CD4-positive, alpha-beta T cell treated with Interleukin-4 for 4 hours (primary cell): ENCODE data around the gene RASSF5.

Experiments used
- DNase-seq: peaks from one replicate; pipeline ENCODE4 v3.0.0-alpha.2; 2020

The RASSF5 gene

DNA sequence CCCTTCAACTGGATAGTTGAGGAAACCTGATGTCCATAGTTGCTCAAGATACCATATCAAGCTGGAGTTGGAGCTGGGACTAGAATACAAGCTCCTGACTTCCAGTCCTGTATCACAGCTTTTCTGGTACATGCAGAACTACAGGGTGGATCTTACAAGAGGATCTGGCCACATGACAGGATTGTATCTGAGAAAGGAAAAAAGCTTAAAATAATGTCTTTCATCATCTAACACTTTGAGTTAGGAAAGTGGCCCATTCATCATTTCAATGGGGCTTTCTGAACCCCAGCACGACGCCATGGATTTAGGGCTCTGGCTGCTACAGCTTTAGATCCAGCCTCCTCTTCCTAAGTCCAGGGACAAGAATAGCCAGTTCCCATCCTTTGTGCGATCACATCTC, 46.9 kb downstream of the RASSF5 start:
- no peak for DNase-seq

GRCh38 chr1:206554701-206555472, 47.6 kb downstream of the RASSF5 start:
- DNase-seq, result no peak

DNA sequence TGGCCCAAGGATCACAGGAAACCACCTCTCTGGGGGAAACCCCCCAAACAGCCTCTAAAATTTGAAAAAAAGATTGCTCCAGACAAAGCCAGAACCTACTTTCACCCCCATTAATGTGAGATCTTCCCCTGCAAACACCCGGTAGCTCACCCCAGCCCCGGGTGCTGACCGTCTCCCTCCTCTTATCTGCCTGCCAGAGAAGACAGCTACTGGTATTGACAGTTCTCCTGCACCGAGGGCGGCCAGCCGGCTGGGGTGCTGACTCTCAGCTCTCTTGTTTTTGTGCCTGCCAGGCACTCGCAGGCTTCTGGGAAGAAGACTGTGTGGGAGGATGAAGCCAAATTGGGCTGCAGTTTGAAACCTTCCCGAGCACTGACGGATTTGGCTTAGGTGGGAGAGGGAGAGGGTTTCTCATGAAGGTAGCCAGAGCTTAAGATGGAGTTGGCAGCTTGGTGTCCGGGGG, 48.2 kb downstream of the RASSF5 start:
- DNase-seq, result peak; percentile 58

- peak; percentile 52 for DNase-seq
These were observed 48.9 kb downstream of the RASSF5 start for GRCh38 chr1:206556047-206556749.

GRCh38 chr1:206556750-206557635, 49.7 kb downstream of the RASSF5 start:
- peak; percentile 87 for DNase-seq

DNA sequence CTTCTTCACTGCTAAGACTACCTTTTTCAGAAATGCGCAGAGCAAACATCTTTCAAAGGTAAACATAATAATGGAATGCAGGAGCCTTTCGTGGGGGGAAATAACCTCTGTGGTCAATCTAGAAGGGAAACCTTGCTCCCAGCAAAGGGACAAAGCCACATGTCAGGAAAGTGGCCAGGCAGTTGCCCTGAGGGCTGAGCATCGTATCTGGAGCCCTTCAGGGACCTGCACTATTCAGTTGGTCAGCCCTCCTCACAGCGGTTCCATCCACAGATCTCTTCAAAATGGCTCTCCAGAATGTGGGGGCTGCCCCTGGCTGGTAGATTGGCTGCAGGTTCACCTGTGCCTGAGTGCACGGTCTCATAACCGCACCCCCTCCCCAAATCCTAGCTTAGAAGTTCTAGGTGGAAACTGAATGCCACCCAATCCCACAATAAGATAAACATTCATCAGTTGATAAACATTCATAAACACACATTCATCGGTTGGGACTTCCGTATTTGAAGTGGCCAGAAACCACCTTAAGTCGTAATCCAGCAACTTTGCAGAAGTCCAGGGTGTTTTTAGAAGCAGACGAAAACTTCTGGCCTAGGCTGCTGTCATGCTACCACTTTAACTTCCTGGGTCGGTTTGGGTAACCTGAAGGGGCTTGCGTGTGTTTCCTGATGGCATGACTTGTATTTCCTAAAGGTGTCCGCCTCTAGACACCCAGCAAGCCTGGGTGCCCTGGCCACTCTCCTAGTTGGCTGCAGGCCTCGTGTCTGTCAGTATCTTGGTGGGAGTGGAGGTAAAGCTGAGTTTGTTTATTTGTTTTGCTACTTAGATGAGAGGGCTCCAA, 50.5 kb downstream of the RASSF5 start:
- DNase-seq, result peak; percentile 52

DNA sequence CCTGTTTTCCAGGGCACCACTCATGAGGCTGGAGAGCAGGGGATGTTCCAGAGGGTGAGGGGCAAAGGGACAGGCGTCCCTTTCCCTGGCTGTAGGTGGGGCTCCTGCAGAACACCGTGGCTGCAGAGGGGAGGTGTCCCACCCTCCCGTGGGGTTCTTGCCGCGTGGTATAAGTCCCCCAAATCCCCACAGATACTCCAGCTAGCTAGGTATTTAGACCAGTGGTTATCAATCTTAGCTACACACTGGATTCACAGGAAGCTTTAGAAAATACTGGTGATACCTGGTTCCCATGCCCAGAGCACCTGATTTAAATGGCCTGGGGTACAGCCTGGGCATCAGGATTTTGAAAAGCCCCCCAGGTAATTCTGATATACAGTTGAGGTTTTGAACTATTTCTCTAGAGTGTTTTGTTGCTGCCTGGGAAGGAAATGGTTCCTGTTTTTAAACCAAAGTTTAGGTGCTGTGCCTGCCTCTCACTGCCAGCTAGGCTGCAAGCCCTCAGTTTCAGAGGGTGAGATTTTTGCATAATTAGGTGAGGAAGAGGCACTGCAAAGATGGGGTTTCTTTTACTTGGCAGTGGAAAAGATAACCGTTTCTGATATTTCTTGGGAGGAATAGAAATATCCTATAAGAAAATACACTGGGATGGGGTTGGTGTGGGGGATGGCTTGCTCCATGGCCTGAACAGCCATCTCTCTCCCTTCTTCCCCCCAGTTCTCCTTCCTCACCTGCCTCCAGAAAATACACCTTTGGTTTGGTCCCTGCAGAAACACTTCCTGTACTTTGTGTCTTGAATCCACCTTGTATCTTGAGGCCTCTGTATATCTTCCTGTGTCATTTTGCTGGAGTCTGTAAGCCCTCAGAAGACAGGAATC, 51.7 kb downstream of the RASSF5 start:
- peak; percentile 27 for DNase-seq

GRCh38 chr1:206559672-206559995, 52.3 kb downstream of the RASSF5 start:
- DNase-seq, result no peak

GRCh38 chr1:206560007-206560716, 52.8 kb downstream of the RASSF5 start:
- no peak for DNase-seq

DNA sequence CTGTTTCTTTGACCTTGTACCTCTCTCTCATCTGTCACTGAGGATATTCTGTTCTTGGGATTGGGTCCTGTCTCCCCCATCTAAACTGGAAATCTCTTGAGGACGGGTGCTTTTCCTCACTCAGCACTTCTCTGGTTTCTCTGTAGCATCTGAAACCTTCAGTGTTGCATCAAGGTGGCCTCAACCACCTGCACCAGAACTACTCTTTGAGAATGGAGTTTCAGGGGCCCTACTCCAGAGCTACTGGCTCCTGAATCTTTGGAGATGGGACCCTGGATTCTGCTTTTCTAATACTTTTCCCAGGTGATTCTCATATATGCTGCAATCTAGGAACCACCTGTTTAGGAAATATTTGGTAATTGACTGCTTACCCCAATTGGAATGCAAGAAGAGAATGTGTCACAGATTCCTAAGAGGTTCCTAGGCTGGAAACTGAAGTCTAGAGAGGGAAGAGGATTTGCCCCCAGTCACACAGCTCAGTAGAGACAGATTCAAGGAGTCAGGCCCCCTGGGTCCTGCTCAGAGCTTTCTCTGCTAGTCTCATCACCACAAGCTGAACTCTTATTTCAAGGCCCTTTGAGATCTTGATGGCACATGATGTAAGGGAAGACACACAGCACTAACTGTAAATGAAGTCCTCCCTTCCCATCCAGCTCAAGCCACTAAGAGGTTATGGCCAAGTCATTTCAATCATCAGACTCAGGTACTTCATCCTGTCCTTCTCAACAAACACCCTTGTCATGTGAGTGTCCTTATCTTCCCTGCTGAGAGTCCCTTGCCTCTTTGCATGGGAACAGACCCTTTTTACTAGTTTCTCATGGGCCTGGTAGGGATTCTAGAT, 56.3 kb downstream of the RASSF5 start:
- no peak for DNase-seq

DNA sequence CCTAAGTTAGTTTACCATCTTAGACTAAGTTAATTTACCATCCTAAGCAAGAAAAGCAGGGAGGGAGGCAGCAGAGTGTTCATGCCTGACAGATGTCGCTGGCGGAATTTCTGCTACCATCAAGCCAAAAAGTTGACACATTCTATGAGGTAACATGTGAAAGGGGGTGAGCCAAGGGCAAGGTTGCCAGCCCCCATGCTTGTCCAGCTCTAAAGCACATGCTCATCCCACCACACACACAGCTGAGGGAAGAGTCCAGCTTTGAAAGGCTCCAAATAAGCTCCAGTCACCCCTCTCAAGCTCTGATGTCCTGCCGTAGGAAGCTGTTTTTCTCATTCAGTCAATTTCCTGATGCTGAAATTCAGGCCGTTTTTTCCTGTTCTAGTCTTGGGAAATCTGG, 58.7 kb downstream of the RASSF5 start:
- no peak for DNase-seq

DNA sequence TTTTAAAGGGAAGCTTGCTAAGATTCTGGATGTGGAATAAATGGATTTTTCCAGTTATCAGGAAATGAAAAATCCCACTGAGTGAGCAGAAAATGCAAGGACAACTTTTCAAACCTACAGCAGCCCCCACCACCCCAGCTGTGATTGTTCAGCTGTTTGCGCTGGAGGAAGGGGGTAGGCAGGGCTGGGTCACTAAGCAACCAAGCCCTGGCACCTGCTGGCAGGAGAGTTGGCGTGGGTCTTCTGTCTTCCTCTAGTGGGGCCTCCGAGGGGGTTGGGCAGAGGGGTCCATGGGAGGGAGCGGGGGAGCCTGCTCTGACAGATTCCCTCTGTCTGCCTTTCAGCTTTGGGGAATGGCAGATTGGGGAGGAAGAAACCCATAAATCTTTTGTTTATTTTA, 59.7 kb downstream of the RASSF5 start:
- no peak for DNase-seq

- no peak for DNase-seq
These were observed 60.9 kb downstream of the RASSF5 start for GRCh38 chr1:206568256-206568655.

DNA sequence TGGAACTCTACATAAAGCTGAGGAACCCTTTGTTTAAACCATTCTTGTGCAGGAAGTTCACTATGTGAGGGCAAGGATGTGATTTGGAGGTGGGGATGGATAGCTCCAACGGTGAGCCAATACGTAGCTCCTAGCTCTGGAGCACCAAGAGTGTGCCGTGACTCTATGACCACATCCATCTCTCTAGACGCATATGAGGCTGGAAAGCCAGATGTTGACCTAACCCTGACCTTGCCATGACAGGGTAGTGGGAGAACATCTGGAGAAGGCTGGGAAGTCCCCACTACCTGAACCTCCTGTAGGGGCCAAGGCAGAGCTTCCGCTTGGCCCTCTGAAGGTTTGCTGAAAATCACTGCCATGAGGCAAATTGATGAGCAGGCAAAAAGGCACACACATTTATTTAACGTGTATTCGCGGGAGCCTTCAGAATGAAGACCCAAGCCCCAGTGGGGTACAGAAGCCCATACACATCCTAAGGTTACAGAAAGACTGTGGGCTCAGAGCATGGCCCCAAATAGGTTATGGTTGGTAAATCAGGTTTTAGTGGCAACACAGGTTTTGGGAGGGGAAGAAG, 61.5 kb downstream of the RASSF5 start:
- no peak for DNase-seq

DNA sequence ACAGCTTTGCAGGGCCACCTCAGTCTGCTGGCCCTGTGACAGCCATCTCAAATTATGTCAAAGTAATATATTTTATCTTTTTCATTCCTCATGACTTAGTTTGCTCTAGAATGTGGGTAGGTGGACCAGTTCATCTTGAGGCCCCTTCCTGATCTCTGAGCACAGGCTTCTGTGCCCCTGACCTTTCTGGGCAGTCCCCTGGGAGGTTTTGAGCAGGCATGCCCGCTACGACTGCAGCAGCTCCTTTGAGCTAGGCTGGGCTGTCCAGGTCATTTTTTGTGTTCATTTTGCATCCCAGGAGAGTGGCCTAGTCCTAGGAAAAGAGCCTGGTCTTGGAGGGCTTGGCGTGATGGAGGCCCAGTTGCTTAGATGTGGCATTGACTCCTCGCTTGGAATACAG, 62.2 kb downstream of the RASSF5 start:
- DNase-seq, result no peak

- DNase-seq, result no peak
These were observed 63.2 kb downstream of the RASSF5 start for GRCh38 chr1:206570529-206570928.

DNA sequence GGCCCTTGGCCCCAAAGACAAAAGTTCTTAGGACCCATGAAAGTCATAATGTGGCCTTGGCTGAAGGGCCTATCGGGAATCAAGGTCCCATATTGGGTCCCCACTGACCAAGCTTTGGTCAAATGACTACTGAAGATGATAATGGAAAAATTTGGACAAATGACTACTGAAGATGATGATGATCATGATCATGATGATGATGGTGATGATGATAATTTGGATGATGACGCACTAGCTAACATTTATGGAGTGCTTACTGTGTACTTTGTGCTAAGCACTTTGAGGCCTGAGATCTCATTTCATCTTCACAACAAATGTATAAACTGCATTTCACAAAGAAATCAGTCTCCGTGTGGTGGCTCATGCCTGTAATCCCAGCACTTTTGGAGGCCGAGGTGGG, 65.5 kb downstream of the RASSF5 start:
- DNase-seq, result no peak

DNA sequence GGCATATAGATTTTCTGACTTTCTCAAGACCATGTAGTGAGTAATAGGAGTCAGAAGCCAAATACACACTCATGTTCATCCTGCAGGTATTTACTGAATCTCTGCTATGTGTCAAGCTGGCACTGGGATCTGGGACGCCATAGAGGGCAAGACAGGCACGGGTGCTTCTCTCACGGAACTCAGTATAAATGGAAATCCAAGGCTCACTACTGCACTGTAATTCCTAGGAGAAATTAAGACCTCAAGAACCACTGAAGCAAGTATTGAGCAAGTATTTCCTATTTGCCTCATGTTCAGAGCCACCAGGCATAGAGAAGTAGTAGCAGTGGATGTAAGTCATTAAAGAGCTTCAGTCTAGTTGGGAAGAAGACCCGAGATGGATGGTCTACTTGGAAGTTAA, 66.0 kb downstream of the RASSF5 start:
- no peak for DNase-seq

- no peak for DNase-seq
These were observed 66.4 kb downstream of the RASSF5 start for GRCh38 chr1:206573762-206574161.
